Measurements from ENCODE around the gene NEDD4L.
"Not testable (repeated sequence)": the region's sequence is repeated elsewhere in the genome, so short reads cannot be mapped to it uniquely, and the experiment has no call there.

NEDD4L gene

DNA sequence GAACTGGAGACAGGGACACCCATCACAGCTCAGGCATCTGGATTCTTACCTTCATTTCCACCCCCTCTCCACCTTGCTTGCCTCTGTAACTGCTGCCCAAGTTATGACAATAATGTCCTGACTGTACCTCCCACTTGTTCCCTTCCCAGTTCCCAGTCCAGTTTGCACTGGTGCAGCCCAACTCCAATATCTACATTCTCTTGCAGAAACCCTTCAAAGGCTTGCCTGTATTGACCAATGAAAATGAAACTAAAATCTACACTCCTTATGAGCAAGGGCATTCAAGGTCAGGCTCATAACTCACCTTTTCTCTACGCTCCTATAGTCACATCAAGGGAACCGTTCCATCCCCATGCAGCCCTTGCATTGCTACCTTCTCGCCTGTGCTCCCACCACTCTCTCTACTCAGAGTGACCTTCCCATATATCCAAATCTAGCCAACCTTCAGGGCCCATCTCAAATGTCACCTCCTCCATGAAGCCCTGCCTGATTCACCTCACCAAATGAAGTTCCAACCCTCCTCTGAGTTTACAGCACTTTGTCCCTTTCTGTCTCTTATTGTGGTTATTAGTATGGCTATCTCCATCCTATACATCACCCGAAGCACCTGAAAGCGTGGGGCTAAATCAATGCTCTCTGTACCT lies 365.9 kb downstream of the NEDD4L start:
- DNase-seq = no peak

GRCh38 chr18:58411323-58411722 lies 367.3 kb downstream of the NEDD4L start:
- DNase-seq = no peak

GRCh38 chr18:58412844-58413666 lies 369.0 kb downstream of the NEDD4L start:
- DNase-seq = no peak

DNA sequence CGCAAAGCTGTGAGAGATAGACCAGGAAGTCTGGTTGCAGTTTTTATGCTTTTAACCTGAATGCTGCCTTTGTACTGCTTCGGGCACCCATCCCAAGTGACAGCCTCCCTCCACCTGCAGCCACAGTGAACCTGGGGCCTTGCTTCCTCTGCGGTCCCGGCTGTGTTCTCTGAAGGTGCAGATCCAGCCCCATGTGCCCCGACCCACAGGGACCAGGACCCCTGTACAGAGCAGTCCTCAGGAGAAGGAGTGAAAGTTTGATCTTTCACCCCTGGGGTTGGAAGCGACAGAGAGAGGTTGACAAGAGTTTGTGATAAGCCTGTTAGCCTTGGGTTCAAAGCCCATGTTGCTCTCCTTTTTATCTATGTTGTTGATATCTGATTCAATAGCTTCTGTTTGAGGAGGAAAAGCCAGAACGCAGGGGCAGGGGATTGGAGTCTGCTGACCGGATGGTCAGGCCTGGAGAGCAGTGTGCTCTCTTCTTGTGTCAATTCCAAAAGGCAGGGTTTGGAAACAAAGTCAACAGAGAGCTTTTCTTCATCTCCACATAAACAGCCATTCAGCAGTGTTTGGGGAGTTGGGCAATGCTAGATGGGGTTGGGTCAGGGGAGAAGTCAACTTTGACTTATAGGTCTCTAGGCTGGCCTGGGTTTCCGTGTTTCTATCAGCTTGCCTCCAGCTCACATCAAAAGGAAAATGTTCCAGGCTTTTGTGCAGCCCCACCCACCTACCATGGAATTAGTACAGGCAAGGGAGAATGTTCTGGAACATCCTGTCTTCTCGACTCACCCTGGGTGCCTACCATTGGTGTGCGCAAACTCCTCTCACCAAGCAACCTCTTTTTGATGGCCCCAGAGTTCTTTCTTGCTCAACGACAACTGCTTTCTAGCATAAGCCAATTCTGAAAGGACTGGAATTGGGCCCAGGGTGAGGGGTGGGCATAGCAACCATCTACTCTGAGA lies 369.9 kb downstream of the NEDD4L start:
- no peak for DNase-seq

DNA sequence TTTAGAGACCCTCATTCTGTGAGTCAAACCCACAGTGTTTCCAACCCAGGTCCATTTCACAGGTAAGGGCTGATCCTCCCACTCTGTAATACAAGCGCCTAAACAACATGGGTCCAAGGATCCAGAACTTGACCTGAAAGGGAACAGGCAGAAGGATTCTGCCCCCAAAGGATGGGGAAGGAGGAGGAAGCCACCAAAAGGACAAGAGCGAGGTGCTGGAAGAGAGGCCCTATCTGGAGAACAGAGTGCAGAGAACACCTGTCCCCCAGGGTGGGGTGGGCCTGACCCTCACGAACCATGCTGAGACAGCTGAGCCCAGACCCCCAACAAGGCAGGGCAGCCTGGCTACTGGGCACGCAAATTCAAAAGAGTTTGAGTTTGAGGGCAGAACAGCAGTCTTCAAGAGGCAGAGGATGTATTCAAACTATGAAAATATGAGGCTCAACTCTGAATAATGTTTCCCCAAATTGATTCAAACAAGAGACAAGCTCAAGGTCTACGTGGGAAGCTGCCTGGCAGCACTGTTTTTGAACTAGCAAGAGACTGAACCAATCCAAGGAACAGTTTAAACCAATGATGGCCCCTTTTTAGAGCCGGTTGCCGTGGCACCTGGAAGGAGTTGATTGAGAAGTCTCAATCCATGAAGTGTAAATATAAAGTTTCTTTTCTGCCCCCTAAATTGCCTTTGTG lies 372.1 kb downstream of the NEDD4L start:
- DNase-seq = no peak

DNA sequence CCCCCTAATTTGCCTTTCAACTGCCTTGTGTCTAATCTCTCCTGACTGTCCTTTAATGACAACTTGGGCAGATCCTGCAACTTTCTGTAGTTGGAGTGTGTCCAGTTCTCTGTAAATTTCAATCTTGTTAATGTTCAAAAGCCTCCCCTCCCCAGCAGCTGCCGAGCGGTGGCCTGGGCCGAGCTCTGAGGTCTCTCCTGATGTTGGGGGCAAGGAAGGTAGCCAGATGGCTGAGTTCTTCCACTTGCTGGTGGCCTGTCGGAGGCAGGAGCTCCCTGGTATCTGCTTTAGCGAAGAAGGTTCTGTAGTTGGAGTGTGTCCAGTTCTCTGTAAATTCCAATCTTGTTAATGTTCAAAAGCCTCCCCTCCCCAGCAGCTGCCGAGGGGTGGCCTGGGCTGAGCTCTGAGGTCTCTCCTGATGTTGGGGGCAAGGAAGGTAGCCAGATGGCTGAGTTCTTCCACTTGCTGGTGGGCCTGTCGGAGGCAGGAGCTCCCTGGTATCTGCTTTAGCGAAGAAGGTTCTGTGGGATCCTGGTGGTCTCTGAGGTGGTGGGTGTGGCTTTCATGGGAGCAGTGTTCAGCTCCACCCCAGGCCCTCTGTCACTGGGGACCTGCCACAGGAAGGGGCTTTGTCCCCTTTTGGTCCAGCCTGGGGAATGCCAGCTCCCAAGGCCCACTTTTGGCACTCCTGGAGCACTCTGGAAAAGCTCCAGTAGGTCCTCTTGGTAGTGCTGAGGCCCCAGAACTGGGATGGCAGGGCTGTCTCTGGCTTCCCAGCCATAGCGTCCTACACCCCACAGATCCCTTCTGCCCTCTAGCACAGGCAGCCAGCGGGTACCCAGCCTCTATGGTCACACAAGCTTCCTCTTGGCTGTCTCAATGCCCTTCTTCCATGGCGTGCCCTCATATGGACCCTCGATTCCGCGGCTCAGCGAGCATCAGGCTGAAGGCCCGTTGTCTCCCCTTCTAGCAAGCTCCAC lies 373.0 kb downstream of the NEDD4L start:
- no peak for DNase-seq

- DNase-seq = no peak
Observed at GRCh38 chr18:58417752-58418151, 373.7 kb downstream of the NEDD4L start.

GRCh38 chr18:58418361-58418760 lies 374.3 kb downstream of the NEDD4L start:
- no peak for DNase-seq

DNA sequence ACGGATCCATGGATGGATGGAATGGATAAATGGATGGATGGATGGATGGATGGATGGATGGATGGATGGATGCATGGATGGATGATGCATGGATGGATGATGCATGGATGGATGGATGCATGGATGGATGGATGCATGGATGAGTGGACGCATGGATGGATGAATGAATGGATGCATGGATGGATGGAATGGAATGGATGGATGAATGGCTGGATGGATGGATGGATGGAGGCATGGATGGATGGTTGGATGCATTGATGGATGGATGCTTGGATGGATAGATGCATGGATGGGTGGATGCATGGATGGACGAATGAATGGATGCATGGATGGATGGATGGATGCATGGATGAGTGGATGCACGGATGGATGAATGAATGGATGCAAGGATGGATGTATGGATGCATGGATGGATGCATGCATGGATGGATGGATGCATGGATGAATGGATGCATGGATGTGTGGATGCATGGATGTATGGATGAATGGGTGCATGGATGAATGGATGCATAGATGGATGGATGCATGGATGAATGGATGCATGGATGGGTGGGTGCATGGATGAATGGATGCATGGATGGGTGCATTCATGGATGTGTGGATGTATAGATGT lies 375.7 kb downstream of the NEDD4L start:
- DNase-seq = no peak

DNA sequence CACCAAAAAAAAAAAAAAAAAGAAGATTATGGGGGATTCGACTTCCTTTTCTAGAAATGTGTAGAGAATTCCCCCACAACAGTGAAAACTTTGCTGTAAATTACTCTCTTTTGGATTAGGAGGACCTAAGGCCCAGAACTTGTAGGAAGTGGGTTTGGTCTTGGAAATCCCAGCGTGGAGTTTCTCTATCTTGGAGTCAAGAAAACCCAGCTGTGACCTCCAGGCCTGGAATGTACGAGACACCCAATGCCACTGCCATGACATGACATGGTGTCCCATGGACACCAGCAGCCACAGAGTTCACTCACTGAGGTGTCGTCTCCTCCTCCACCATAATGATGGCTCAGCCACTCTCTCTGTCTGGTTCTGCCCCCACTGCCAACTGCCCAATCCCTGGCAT lies 382.6 kb downstream of the NEDD4L start:
- DNase-seq = no peak

GRCh38 chr18:58427321-58427720 lies 383.3 kb downstream of the NEDD4L start:
- DNase-seq = no peak

- no peak for DNase-seq
Observed at GRCh38 chr18:58429442-58429841, 385.4 kb downstream of the NEDD4L start.

DNA sequence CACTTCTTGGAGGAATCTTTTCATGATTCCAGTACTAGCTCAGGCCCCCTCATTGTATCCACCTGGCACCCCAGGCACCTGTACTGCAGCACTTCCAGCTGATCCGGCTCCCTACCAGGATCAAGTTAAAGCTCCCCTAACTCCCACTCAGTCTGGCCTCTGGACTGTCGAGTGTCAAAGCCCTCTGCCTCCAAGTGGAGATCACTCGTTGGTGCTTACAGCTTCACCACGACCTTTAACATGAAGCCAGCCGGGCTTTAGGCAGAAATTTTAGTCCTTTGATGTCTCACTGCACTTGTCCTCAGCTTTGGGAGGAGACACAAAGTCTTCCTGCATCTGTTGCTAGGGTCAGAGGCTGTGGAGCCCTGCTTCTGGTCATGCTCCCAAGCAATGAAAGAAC lies 387.2 kb downstream of the NEDD4L start:
- DNase-seq = no peak

- no peak for DNase-seq
Observed at GRCh38 chr18:58432050-58432727, 388.2 kb downstream of the NEDD4L start.

DNA sequence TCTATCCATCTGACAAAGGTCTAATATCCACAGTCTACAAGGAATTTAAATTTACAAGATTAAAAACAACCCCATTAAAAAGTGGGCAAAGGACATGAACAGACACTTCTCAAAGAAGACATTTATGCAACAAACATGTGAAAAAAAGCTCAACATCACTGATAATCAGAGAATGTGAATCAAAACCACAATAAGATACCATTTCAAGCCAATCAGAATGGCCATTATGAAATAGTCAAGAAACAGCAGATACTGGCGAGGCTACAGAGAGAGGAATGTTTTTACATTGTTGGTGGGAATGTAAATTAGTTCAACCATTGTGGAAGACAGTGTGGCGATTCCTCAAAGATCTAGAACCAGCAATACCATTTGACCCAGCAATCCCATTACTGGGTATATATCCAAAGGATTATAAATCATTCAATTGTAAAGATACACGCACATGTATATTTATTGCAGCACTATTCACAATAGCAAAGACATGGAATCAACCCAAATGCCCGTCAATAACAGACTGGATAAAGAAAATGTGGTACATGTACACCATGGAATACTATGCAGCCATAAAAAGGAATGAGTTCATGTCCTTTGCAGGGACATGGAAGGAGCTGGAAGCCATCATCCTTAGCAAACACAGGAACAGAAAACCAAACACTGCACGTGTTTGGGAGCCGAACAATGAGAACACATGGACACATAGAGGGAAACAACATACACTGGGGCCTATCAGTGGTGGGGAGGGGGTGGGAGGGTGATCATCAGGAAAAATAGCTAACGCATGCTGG lies 391.4 kb downstream of the NEDD4L start:
- DNase-seq = not testable (repeated sequence)

DNA sequence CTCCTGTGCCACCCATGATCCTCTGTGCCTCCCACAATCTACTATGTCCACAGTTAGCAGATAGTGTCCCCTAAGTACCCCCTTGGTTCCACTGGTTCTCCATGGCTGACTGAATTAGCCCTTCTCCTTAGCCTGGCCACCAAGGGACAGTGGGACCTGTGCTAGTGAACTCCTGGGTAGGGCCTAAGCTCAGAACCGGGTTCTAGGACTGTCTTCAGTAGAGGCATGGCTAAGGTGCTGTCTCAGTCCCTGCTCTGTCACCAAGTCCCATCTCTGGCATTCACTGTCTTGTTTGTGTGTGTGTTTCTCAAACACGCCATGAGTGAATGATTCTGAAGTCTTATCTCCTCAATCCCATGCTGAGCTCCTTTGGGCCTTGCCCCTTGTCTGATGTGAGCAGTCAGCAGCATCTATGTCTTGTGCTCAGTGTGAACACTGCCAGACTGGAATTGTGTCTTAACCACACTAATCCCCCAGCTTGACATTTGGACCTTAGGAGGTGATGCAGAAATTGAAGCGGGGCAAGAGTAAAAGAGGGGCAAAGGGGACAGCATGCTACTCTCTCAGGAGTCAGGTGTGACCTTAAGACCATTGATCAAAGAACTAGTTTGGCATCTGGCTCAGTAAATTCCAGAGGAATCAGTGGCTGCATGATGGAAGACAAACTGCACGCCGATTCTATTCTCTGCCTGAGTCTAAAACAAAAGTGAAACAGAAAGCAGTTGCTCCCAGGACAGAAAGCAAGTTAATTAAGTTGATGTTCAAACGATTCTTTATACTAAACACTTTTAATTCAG lies 394.3 kb downstream of the NEDD4L start:
- no peak for DNase-seq

- no peak for DNase-seq
Observed at GRCh38 chr18:58438958-58439300, 394.9 kb downstream of the NEDD4L start.

DNA sequence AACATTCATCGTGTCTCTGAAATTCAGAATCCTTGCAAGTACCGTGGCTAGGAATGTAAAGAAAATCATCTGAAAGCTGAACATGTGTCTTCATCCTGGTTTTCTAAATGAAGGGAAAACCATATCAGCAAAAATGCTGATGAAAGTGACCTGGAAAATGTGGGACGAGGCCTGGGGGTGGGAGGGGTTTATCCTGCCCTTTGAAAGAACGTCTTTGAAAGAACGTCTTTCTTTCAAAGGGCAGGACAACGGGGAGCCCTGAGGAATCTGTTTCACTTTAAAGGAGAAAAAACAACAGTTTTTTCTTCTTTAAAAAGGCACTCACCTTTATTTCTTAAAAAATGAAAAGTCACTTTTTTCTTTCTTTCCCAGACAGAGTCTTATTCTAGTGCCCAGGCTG lies 399.6 kb downstream of the NEDD4L start:
- no peak for DNase-seq
